Psoas muscle (tissue), 8 donors: ENCODE data around the gene STRAP. TPM values are rescaled to one million over a fixed set of nuclear protein-coding genes. Genes with fewer than 3 reads are reported as not detected.

Experiments used
- ATAC-seq, 4 donors: fragments of 200-7000 bp; cut with Tn5 transposase; one replicate each; pipeline ENCODE4 v1.9.1; 2020; ENCODE audit warnings: moderate library complexity in 3 of 4, mild to moderate bottlenecking in 2 of 4
- DNase-seq, 2 donors: peaks; one replicate each; pipeline ENCODE4 v3.0.0-alpha.2; 2020
- H3K27ac ChIP-seq: fragments of 200-600 bp; one replicate; pipeline ENCODE4 v1.8.0; 2022
- H3K27me3 ChIP-seq, 3 donors: fragments of 200-600 bp in 1 of 3; one replicate each; pipeline versions ENCODE4 v1.6.1 to v1.8.0; 2013 to 2022; ENCODE audit warnings: low read length in 2 of 3, mild to moderate bottlenecking in 2 of 3, moderate library complexity in 1 of 3; ENCODE audit not compliant: insufficient read depth in 3 of 3
- H3K36me3 ChIP-seq, 2 donors: fragments of 200-600 bp in 1 of 2; one replicate each; pipeline versions ENCODE4 v1.6.1 to v1.8.0; 2013 to 2022; ENCODE audit warnings: low read depth in 1 of 2, mild to moderate bottlenecking in 1 of 2, moderate library complexity in 1 of 2; ENCODE audit not compliant: insufficient read depth in 1 of 2
- H3K4me1 ChIP-seq: fragments of 200-600 bp; one replicate; pipeline ENCODE4 v1.8.0; 2022
- H3K4me3 ChIP-seq: fragments of 200-600 bp; one replicate; pipeline ENCODE4 v1.8.0; 2022; ENCODE audit warnings: mild to moderate bottlenecking
- H3K9me3 ChIP-seq: fragments of 200-600 bp; one replicate; pipeline ENCODE4 v1.8.0; 2022
- WGBS, 3 donors: extraction: QIAGEN DNeasy Blood & Tissue Kit; methylation state at CpG; one replicate each; pipeline versions ENCODE4 v1.1.6 to v1.1.7; 2013; 5-methylcytosine and 5-hydroxymethylcytosine counted together
- intact Hi-C, 2 donors: fragments of 100-400 bp; cut with DNase I; formaldehyde crosslinking; loops; one replicate each; pipeline versions ENCODE4 v1.11.0 to v1.14.2; 2022
- long read RNA-seq, 2 donors: library from polyadenylated mRNA; unstranded; transcript quantifications; one replicate each; pipeline ENCODE4 v2.0.0, GENCODE V29; 2021
- polyA plus RNA-seq, 3 donors: library from polyadenylated mRNA; stranded (reverse); fragments of 200-250 nt; gene quantifications; one replicate each; pipeline ENCODE4 v1.2.3, GENCODE V29; 2013
- total RNA-seq, 4 donors: library from RNA; stranded (reverse); fragmentation: NEBNext Ultra II Directional in 2 of 4; extraction: Animal tissue kit (Norgen Biotek cat#: 25700) in 2 of 4; gene quantifications; one replicate each; pipeline versions ENCODE4 v1.2.1 to v1.2.4, GENCODE V29; 2021 to 2023
- TF ChIP-seq, protein P1 (sequence below): fragments of 200-600 bp; IDR thresholded peaks from one replicate; pipeline ENCODE4 v1.8.0; 2022; ENCODE audit warnings: antibody characterized with exemption
- donor health status: healthy with polysubstance abuse.
- donor health status: DM: no; HTN: no; CAD: no; lungs with moderate emphysema.
- donor health status: Bipolar disorder and iron deficiency.
- donor health status: healthy.
- donor health status: DM: yes; HTN: yes; CAD: no.
- donor health status: DM: no; HTN: no; CAD: no.
- donor health status: DM: no; HTN: no; CAD: no.
- donor health status: DM: yes; HTN: yes; CAD: no.

Gene STRAP
- total RNA-seq (100 to 1,000 TPM in 3 of 4 donors, 10 to 100 TPM in 1; 94.3 to 154 (median 151) TPM), polyA plus RNA-seq (100 to 1,000 TPM; 117 to 224 (median 205) TPM)
- long read RNA-seq, donor 1, transcript STRAP-202 (10 exons, 1,866 nt) = major isoform, 208 of 224 reads
- long read RNA-seq, donor 1, transcript STRAP-206 (9 exons, 1,698 nt) = minor isoform, 5 of 224 reads
- long read RNA-seq, donor 1, partial matches to known transcripts = 3 of 224 reads
- long read RNA-seq, donor 1, other reads (novel, unspliced or antisense) = 8 of 224 reads
- long read RNA-seq, donor 2, transcript STRAP-206 (9 exons, 1,698 nt) = minor isoform, 50 of 488 reads
- long read RNA-seq, donor 2, transcript STRAP-202 (10 exons, 1,866 nt) = major isoform, 417 of 488 reads
- long read RNA-seq, donor 2, partial matches to known transcripts = 3 of 488 reads
- long read RNA-seq, donor 2, other reads (novel, unspliced or antisense) = 18 of 488 reads

GRCh38 chr12:15882118-15882971, at the start of gene STRAP:
TSS of gene STRAP (plus strand) at chr12:15882387. CDS start at chr12:15882708, 321 bp downstream.
- Histone ChIP-seq H3K4me3 (peak within 1 kb of the TSS; percentile 89), H3K27me3 (no peaks in the 10 kb centered on the region), H3K27ac (peak within 1 kb of the TSS; percentile 97), H3K9me3 (no peaks in the 10 kb centered on the region), H3K36me3 (peaks cover 0 to 14% of the 10 kb centered on the region in 2 donors), H3K4me1 (peaks cover 34% of the 10 kb centered on the region)
- 0 to 1% (median 0%) methylated on average over 62 to 63 of the region's 63 CpGs for WGBS, 3 donors
- intact Hi-C loops = loop anchor here in 1 of 2 donors (10.0 kb wide), 1 partner anchor 1078 kb away; the partner anchor contains the start of genes C12orf60 and WBP11
- DNase-seq = peak; percentile 96 to 98
- TF ChIP-seq, protein P1, sequence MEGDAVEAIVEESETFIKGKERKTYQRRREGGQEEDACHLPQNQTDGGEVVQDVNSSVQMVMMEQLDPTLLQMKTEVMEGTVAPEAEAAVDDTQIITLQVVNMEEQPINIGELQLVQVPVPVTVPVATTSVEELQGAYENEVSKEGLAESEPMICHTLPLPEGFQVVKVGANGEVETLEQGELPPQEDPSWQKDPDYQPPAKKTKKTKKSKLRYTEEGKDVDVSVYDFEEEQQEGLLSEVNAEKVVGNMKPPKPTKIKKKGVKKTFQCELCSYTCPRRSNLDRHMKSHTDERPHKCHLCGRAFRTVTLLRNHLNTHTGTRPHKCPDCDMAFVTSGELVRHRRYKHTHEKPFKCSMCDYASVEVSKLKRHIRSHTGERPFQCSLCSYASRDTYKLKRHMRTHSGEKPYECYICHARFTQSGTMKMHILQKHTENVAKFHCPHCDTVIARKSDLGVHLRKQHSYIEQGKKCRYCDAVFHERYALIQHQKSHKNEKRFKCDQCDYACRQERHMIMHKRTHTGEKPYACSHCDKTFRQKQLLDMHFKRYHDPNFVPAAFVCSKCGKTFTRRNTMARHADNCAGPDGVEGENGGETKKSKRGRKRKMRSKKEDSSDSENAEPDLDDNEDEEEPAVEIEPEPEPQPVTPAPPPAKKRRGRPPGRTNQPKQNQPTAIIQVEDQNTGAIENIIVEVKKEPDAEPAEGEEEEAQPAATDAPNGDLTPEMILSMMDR = no peak
- peak; percentile 97 for ATAC-seq

DNA sequence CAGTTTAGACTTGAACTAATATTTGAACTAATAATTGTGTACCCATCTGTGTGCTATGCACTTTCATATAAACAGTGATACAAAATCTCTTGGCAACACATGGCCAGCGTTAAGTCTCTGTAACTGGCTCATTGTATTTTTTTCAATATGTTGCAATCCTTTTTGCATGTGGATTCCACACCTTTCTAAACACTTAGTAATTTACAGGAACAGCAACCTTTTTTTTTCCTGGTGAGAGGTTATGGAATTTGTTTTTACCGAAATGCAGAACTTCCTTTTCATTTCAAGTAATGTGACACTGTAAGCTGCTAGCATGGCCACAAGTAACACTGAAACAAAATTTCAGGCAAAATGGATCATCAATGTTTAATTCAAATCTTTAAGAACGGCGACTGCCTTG, 47.6 kb upstream of the STRAP start:
- Histone ChIP-seq H3K27ac (no peak overlapping the region), H3K27me3 (no peaks in the 10 kb centered on the region), H3K4me1 (no peaks in the 10 kb centered on the region), H3K36me3 (no peaks in the 10 kb centered on the region), H3K9me3 (no peaks in the 10 kb centered on the region), H3K4me3 (no peak overlapping the region)
- TF ChIP-seq, protein P1 = no peak
- intact Hi-C loops = no loop called here
- ATAC-seq (no peak), DNase-seq (no peak)
- WGBS, 3 donors = 72 to 78% (median 74%) methylated on average over 4 of the region's 4 CpGs

DNA sequence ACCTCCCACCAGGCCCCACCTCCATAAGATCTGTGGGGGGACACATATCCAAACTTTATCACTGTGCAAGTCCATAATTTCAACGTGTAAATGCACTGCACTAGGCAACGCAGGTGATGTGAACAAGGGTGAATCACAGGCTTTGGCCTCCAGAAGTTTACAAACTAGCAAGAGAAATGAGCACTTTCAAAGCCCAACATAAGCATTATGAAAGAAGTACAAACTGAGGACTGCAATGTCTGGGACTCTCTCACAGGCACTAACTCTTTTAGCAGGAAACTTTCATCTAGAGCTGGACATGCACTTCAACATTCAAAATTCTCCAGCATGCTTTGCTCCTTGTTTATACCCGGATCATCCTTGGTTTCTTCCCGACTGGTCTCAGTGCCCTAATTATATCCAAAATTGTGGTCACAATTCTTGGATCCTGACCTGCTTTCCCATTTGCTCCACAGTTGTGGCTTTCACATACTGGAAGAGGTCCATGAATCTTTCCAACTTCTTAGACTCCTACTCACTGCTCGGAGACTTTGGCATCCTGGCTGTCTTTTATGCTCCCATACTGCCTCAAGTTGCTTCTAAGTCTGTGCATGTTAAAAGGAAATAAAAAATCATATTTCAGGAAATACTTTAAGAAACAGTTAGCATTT, 44.9 kb upstream of the STRAP start:
- Histone ChIP-seq H3K4me1 (no peaks in the 10 kb centered on the region), H3K9me3 (no peaks in the 10 kb centered on the region), H3K36me3 (no peaks in the 10 kb centered on the region), H3K27ac (no peak overlapping the region), H3K27me3 (no peaks in the 10 kb centered on the region), H3K4me3 (no peak overlapping the region)
- WGBS, 3 donors = 43 to 52% (median 44%) methylated on average over 5 of the region's 5 CpGs
- DNase-seq (no peak), ATAC-seq (peak in 2 of 4 donors; percentile 17 to 26)
- intact Hi-C loops = no loop called here
- TF ChIP-seq, protein P1 = no peak

- TF ChIP-seq, protein P1 = no peak
- H3K4me3 ChIP-seq = no peak overlapping the region
- no peaks in the 10 kb centered on the region for H3K9me3 ChIP-seq
- H3K36me3 ChIP-seq = no peaks in the 10 kb centered on the region
- no peak overlapping the region for H3K27ac ChIP-seq
- no peaks in the 10 kb centered on the region for H3K4me1 ChIP-seq
- no peak for ATAC-seq
- DNase-seq = no peak
- 67 to 71% (median 70%) methylated on average over 2 of the region's 2 CpGs for WGBS, 3 donors
- no peaks in the 10 kb centered on the region for H3K27me3 ChIP-seq
- intact Hi-C loops = no loop called here
These were observed 43.1 kb upstream of the STRAP start for GRCh38 chr12:15839041-15839440.
